Stimulated activated CD8-positive, alpha-beta memory T cell treated with anti-CD3 and anti-CD28 coated beads, Interleukin-7, amount 100 ng/mL, for 24 hours (primary cell): Measurements from ENCODE around the gene FGF11.
A peak's percentile ranks its signal among the peaks of the same experiment; 100 is the strongest.
"Not testable (repeated sequence)": the region's sequence is repeated elsewhere in the genome, so short reads cannot be mapped to it uniquely, and the experiment has no call there.

ENCODE experiments used
- DNase-seq: peaks from one replicate; pipeline ENCODE4 v3.0.0-alpha.2; 2020; ENCODE audit warnings: low read depth

FGF11 gene

GRCh38 chr17:7480089-7480384 is 40.7 kb downstream of the FGF11 start:
- no peak for DNase-seq

- not testable (repeated sequence) for DNase-seq
These were observed 42.0 kb downstream of the FGF11 start, which contains the start of gene SLC35G6 for GRCh38 chr17:7481275-7481674. Gene SLC35G6, plus strand, starts transcription at chr17:7481446. Its CDS starts 71 bp downstream, at chr17:7481517.

- DNase-seq = not testable (repeated sequence)
These were observed 42.8 kb downstream of the FGF11 start for GRCh38 chr17:7481842-7482741.

- DNase-seq = not testable (repeated sequence)
These were observed 43.4 kb downstream of the FGF11 start for GRCh38 chr17:7482742-7483088.

- peak; percentile 80 for DNase-seq
These were observed 44.1 kb downstream of the FGF11 start for GRCh38 chr17:7483255-7484066.

GRCh38 chr17:7484067-7484918 is 45.0 kb downstream of the FGF11 start, which contains the start of gene POLR2A:
Gene POLR2A, plus strand, starts transcription at chr17:7484366.
- peak; percentile 95 for DNase-seq

GRCh38 chr17:7484919-7485377 is 45.6 kb downstream of the FGF11 start:
- no peak for DNase-seq

- no peak for DNase-seq
These were observed 46.9 kb downstream of the FGF11 start for GRCh38 chr17:7486181-7486580.

GRCh38 chr17:7490144-7490543 is 50.8 kb downstream of the FGF11 start:
- no peak for DNase-seq

GRCh38 chr17:7491583-7491982 is 52.3 kb downstream of the FGF11 start:
- DNase-seq = no peak

- DNase-seq = no peak
These were observed 54.6 kb downstream of the FGF11 start for GRCh38 chr17:7493941-7494340.
